SK-N-MC (cell line): ENCODE measurements around the gene LIPC.

Source experiments
- EZH2 ChIP-seq: fragments of 200-600 bp; sonication (generic); IDR thresholded peaks from one replicate; pipeline ENCODE4 v1.6.1; 2017; ENCODE audit warnings: antibody characterized with exemption
- POLR2AphosphoS5 ChIP-seq: IDR thresholded peaks from 2 replicates; pipeline ENCODE4 v1.6.1; 2012; ENCODE audit warnings: mild to moderate bottlenecking, low read depth, low read length, borderline replicate concordance

DNA sequence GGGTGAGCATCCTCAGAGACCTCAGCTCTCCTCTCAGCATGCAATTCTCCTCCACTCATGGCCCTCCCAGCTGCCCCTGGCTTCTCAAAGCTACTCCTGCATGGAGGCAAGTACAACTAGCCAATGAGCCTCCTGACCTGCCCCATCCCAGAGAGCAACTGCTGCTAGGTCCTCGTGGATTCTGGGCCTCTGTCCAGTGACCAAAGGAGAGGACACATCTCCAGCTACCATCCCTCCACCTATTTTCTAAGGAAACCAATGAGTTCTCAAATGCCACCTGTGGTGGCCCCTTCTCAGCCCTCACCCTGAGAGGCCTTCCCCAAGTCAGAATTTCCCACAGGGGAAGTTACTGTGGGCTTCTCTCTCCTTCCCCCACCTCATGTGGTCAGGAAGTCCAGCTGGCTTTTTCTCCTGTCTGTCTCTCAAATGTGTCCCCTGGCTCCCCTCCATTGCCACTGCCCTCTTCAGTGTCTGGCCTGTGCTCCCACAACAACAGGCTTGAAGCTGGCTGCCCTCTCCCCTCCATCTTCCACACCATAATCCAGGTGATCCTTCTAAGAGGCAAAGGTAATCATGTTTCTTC, 43.0 kb downstream of the LIPC start:
- TF ChIP-seq POLR2AphosphoS5 (no peak), EZH2 (no peak)
